GM12892 (cell line): ENCODE results near the gene ANKRD24.

Source experiments
- POLR2A ChIP-seq: IDR thresholded peaks from 2 replicates; pipeline ENCODE4 v1.6.1; 2011; ENCODE audit warnings: low read depth, low read length, control low read depth
- POLR2AphosphoS5 ChIP-seq: IDR thresholded peaks from 2 replicates; pipeline ENCODE4 v1.6.1; 2011; ENCODE audit warnings: low read depth, low read length, control low read depth
- TAF1 ChIP-seq: IDR thresholded peaks from 2 replicates; pipeline ENCODE4 v1.6.1; 2011; ENCODE audit warnings: low read depth, mild to moderate bottlenecking, control low read depth, low read length, borderline replicate concordance

GRCh38 chr19:4161415-4162077 lies 20.9 kb upstream of the ANKRD24 start:
- TF ChIP-seq POLR2AphosphoS5 = no peak
- TF ChIP-seq POLR2A = no peak
- TF ChIP-seq TAF1 = no peak
